OCI-LY3 (cell line): ENCODE results near the gene REELD1.

Experiments used
- H2AFZ ChIP-seq: fragments of 200-600, 300-600 bp; shearing (Covaris generic); 2 replicates; pipeline ENCODE4 v1.6.0; 2014; ENCODE audit warnings: antibody characterized with exemption, low read depth, low read length
- H3K27ac ChIP-seq: fragments of 200-600, 300-600 bp; sonication (generic); 2 replicates; pipeline ENCODE4 v1.5.1; 2014; ENCODE audit warnings: mild to moderate bottlenecking, low read length, moderate library complexity, mixed read lengths
- H3K27me3 ChIP-seq: fragments of 200-600, 300-600 bp; sonication (generic); 2 replicates; pipeline ENCODE4 v1.6.1; 2014; ENCODE audit warnings: low read depth, low read length, mixed read lengths
- H3K36me3 ChIP-seq: fragments of 200-600, 300-600 bp; sonication (generic); replicated peaks from 2 replicates; pipeline ENCODE3; 2014; ENCODE audit warnings: low read depth, low read length, mixed read lengths
- H3K4me1 ChIP-seq: fragments of 300-600, 200-600 bp; sonication (generic); 2 replicates; pipeline ENCODE4 v1.6.1; 2014; ENCODE audit warnings: low read length, mixed read lengths
- H3K4me2 ChIP-seq: fragments of 200-600, 300-600 bp; sonication (generic); 2 replicates; pipeline ENCODE4 v1.6.1; 2014; ENCODE audit warnings: low read length, mixed read lengths
- H3K4me3 ChIP-seq: fragments of 300-600, 200-600 bp; sonication (generic); 2 replicates; pipeline ENCODE4 v1.5.1; 2014; ENCODE audit warnings: antibody characterized with exemption, mild to moderate bottlenecking, low read length, moderate library complexity
- H3K79me2 ChIP-seq: fragments of 300-600, 200-600 bp; shearing (Covaris generic); 2 replicates; pipeline ENCODE4 v1.6.1; 2014; ENCODE audit warnings: mild to moderate bottlenecking, low read length, mixed read lengths
- H3K9ac ChIP-seq: fragments of 300-600, 200-600 bp; shearing (Covaris generic); 2 replicates; pipeline ENCODE4 v1.6.0; 2014; ENCODE audit warnings: mild to moderate bottlenecking, low read length, moderate library complexity
- H3K9me3 ChIP-seq: fragments of 200-600, 300-600 bp; shearing (Covaris generic); 2 replicates; pipeline ENCODE4 v1.6.1; 2014; ENCODE audit warnings: low read length, mixed read lengths; ENCODE audit not compliant: insufficient read depth
- H4K20me1 ChIP-seq: fragments of 200-600, 300-600 bp; sonication (generic); 2 replicates; pipeline ENCODE4 v1.6.1; 2016; ENCODE audit warnings: low read length, mixed read lengths; ENCODE audit not compliant: insufficient read depth
- CTCF ChIP-seq: fragments of 200-600, 300-600 bp; sonication (generic); IDR thresholded peaks from 2 replicates; pipeline ENCODE4 v1.5.1; 2014; ENCODE audit warnings: antibody characterized with exemption, low read length, low read depth
- EZH2phosphoT487 ChIP-seq: fragments of 200-600 bp; shearing (Covaris generic); IDR thresholded peaks from 2 replicates; pipeline ENCODE4 v1.6.1; 2018; ENCODE audit warnings: antibody characterized with exemption, mixed run types, low read depth

The REELD1 gene

GRCh38 chr4:146182443-146182842 lies 31.9 kb upstream of the REELD1 start:
- peaks cover 12% of the 10 kb centered on the region for H3K4me1 ChIP-seq

GRCh38 chr4:146183209-146183608 lies 31.1 kb upstream of the REELD1 start:
- H4K20me1 ChIP-seq = peaks cover 34% of the 10 kb centered on the region
- H3K36me3 ChIP-seq = peaks cover 56% of the 10 kb centered on the region
- no peak overlapping the region for H3K4me3 ChIP-seq
- H3K4me1 ChIP-seq = peaks cover 12% of the 10 kb centered on the region
- no peaks in the 10 kb centered on the region for H3K9me3 ChIP-seq
- H3K27ac ChIP-seq = no peak overlapping the region
- H3K4me2 ChIP-seq = no peak overlapping the region
- H3K79me2 ChIP-seq = peaks cover 55% of the 10 kb centered on the region
- H3K9ac ChIP-seq = no peak overlapping the region
- no peaks in the 10 kb centered on the region for H3K27me3 ChIP-seq
- no peak overlapping the region for H2AFZ ChIP-seq
- no peak for TF ChIP-seq CTCF

More at GRCh38 chr4:146182443-146182842, 31.9 kb upstream of the REELD1 start:
- no peak overlapping the region for H2AFZ ChIP-seq
- TF ChIP-seq CTCF (no peak), EZH2phosphoT487 (no peak)
- no peak overlapping the region for H3K4me3 ChIP-seq
- no peak overlapping the region for H3K27ac ChIP-seq
- H3K9ac ChIP-seq = no peak overlapping the region
- no peaks in the 10 kb centered on the region for H3K9me3 ChIP-seq
- peaks cover 62% of the 10 kb centered on the region for H3K79me2 ChIP-seq
- peaks cover 34% of the 10 kb centered on the region for H4K20me1 ChIP-seq
- H3K4me2 ChIP-seq = no peak overlapping the region
- H3K36me3 ChIP-seq = peaks cover 50% of the 10 kb centered on the region
- H3K27me3 ChIP-seq = no peaks in the 10 kb centered on the region

- Histone ChIP-seq H3K9ac (no peak overlapping the region), H3K4me1 (no peaks in the 10 kb centered on the region), H3K36me3 (peaks cover 66% of the 10 kb centered on the region), H3K27me3 (no peaks in the 10 kb centered on the region), H3K9me3 (no peaks in the 10 kb centered on the region), H3K4me2 (no peak overlapping the region), H4K20me1 (peaks cover 13% of the 10 kb centered on the region), H3K27ac (no peak overlapping the region), H3K4me3 (no peak overlapping the region), H2AFZ (no peak overlapping the region), H3K79me2 (peaks cover 26% of the 10 kb centered on the region)
- no peak for TF ChIP-seq EZH2phosphoT487
- no peak for TF ChIP-seq CTCF
Measured at GRCh38 chr4:146186041-146186440, 28.3 kb upstream of the REELD1 start.

- Histone ChIP-seq H3K4me3 (no peak overlapping the region), H3K36me3 (peaks cover 71% of the 10 kb centered on the region), H3K9me3 (no peaks in the 10 kb centered on the region), H3K27ac (no peak overlapping the region), H3K4me2 (no peak overlapping the region), H2AFZ (no peak overlapping the region), H3K27me3 (no peaks in the 10 kb centered on the region), H3K79me2 (peaks cover 21% of the 10 kb centered on the region), H3K9ac (no peak overlapping the region), H4K20me1 (peaks cover 12% of the 10 kb centered on the region), H3K4me1 (no peaks in the 10 kb centered on the region)
- no peak for TF ChIP-seq EZH2phosphoT487
- TF ChIP-seq CTCF = no peak
Measured at GRCh38 chr4:146186596-146186995, 27.7 kb upstream of the REELD1 start.
